ENCODE data around the gene ACOX1.

GRCh38 chr17:75980188-75981018 is 1.4 kb upstream of the ACOX1 start:
- no peak for TF ChIP-seq ZNF645 (tag by site-specific recombination; IDR thresholded peaks at IDR 0.05)
- TF ChIP-seq ZNF398 (tag by site-specific recombination; IDR thresholded peaks at IDR 0.05) = no peak
- no peak for TF ChIP-seq ZNF18 (tag by site-specific recombination; IDR thresholded peaks at IDR 0.05)
- no peak for TF ChIP-seq ZNF24 (tag by site-specific recombination; IDR thresholded peaks at IDR 0.05)
- no peak for TF ChIP-seq ZNF639 (tag by site-specific recombination; IDR thresholded peaks at IDR 0.05)
- no peak for TF ChIP-seq PBX3 (CRISPR knock-in tag; IDR thresholded peaks at IDR 0.05)
- no peak for TF ChIP-seq CTCF (tag by site-specific recombination; IDR thresholded peaks at IDR 0.05)

All from HEK293 (cell line).